ENCODE measurements around the gene TMEM243. TPM values are rescaled to one million over a fixed set of nuclear protein-coding genes. Genes with fewer than 3 reads are reported as not detected.

The TMEM243 gene
- total and polyA plus RNA-seq, 2 of the 4 experiments (the other 2 are of a cell fraction) = 28.7 to 31.1 TPM

- ChIA-PET CTCF (no interaction called here), POLR2A (ENCODE audit: unreplicated experiment) (no interaction called here)
- Histone ChIP-seq H4K20me1 (ENCODE audit: insufficient read depth, low read length) (no peaks in the 10 kb centered on the region), H2BK20ac (ENCODE audit: low read depth, low read length) (no peak overlapping the region), H3K23ac (ENCODE audit: low read depth, low read length) (no peak overlapping the region), H3K4me1 (ENCODE audit: control insufficient read depth, insufficient read depth, low read length) (peaks cover 6% of the 10 kb centered on the region), H3K56ac (ENCODE audit: extremely low read depth, insufficient read depth, low read length) (no peak overlapping the region), H3K14ac (replicated peaks; ENCODE audit: low read depth, low read length) (no peak overlapping the region), H2AK9ac (replicated peaks; ENCODE audit: low read depth, low read length, poor library complexity) (no peak overlapping the region), H3K79me1 (ENCODE audit: low read depth in 1 of 2, low read length in 2 of 2) (no peaks in the 10 kb centered on the region), H3K36me3 (ENCODE audit: control insufficient read depth, insufficient read depth, low read length) (no peaks in the 10 kb centered on the region), H3K4ac (ENCODE audit: low read depth, low read length) (no peak overlapping the region), H4K8ac (ENCODE audit: low read depth in 2 of 2, low read length in 2 of 2) (no peak overlapping the region), H3K9me1 (ENCODE audit: insufficient read depth, low read length) (no peaks in the 10 kb centered on the region), H4K91ac (ENCODE audit: insufficient read depth, low read depth, low read length) (no peak overlapping the region), H3K18ac (ENCODE audit: low read depth, low read length) (no peak overlapping the region), H2AK5ac (ENCODE audit: low read depth, low read length) (no peak overlapping the region), H3K9ac (ENCODE audit: low read depth, low read length) (no peak overlapping the region), H2BK15ac (ENCODE audit: low read depth, low read length) (no peak overlapping the region), H3K27ac (ENCODE audit: insufficient read depth, low read length) (no peak overlapping the region), H3K4me2 (ENCODE audit: low read depth, low read length) (no peak overlapping the region), H2BK120ac (ENCODE audit: low read depth, low read length) (no peak overlapping the region), H3K27me3 (ENCODE audit: control insufficient read depth, insufficient read depth, low read length) (peaks cover 13% of the 10 kb centered on the region), H2AFZ (replicated peaks; ENCODE audit: low read length, poor library complexity) (no peak overlapping the region), H4K5ac (ENCODE audit: low read depth, low read length) (no peak overlapping the region), H3K9me3 (ENCODE audit: control insufficient read depth, insufficient read depth, low read length) (no peaks in the 10 kb centered on the region), H2BK5ac (ENCODE audit: low read depth, low read length, poor library complexity, severe bottlenecking) (no peak overlapping the region), H3K4me3 (ENCODE audit: insufficient read depth, low read depth, low read length) (no peak overlapping the region)
- DNase-seq = peak; percentile 60
- ATAC-seq (ENCODE audit: low read depth) = peak; percentile 90
- in situ Hi-C loops (cut with MboI; ENCODE audit: low sequenced_read_pairs) = loop anchor here (5.0 kb wide), 1 partner anchor 298 kb away; no protein-coding TSS in a partner anchor
- intact Hi-C loops (cut with micrococcal nuclease) = no loop called here
- BruUV-seq (replicated peaks) = no TSS peak
- dilution Hi-C loops (cut with HindIII; ENCODE audit: low sequenced_read_pairs, unreplicated experiment) = no loop called here
- TF ChIP-seq RCOR1 (IDR thresholded peaks at IDR 0.05; ENCODE audit: insufficient replicate concordance, low read length) (no peak), CEBPB (IDR thresholded peaks at IDR 0.05; ENCODE audit: low read depth, low read length) (peak; percentile 47; the same call in 1 of the 2 replicates)
Observed at GRCh38 chr7:87234949-87235348, 15.4 kb upstream of the TMEM243 start.

Data from IMR-90 (cell line).